ENCODE data around the gene IFNL3.

GRCh38 chr19:39265321-39265916 lies 20.6 kb upstream of the IFNL3 start:
- TF ChIP-seq CTCF (IDR thresholded peaks at IDR 0.05; ENCODE audit: insufficient read depth, low read depth, low read length) (no peak), EZH2 (IDR thresholded peaks at IDR 0.05; ENCODE audit: insufficient read depth, low read length) (no peak)

Data from astrocyte (in vitro differentiated cells and primary cell).